HG02763 (cell line): ENCODE measurements around the gene TXNDC12.
"Not testable (repeated sequence)": the region's sequence is repeated elsewhere in the genome, so short reads cannot be mapped to it uniquely, and the experiment has no call there.

ENCODE experiments used
- ATAC-seq: cut with Tn5 transposase; IDR thresholded peaks from one replicate; pipeline ENCODE4 v1.9.1; 2021; ENCODE audit warnings: mild to moderate bottlenecking, moderate library complexity; ENCODE audit not compliant: unreplicated experiment

Gene TXNDC12

GRCh38 chr1:52053862-52054261 is 1.1 kb downstream of the TXNDC12 start:
- ATAC-seq = no peak

GRCh38 chr1:52049337-52049736 is 5.7 kb downstream of the TXNDC12 start:
- ATAC-seq = not testable (repeated sequence)

GRCh38 chr1:52045666-52046195 is 9.3 kb downstream of the TXNDC12 start:
- not testable (repeated sequence) for ATAC-seq

GRCh38 chr1:52045236-52045635 is 9.8 kb downstream of the TXNDC12 start:
- ATAC-seq = no peak

- ATAC-seq = no peak
Observed at GRCh38 chr1:52041551-52042185, 13.3 kb downstream of the TXNDC12 start.

GRCh38 chr1:52037909-52038308 is 17.1 kb downstream of the TXNDC12 start:
- ATAC-seq = no peak

- no peak for ATAC-seq
Observed at GRCh38 chr1:52037402-52037814, 17.6 kb downstream of the TXNDC12 start.

- ATAC-seq = no peak
Observed at GRCh38 chr1:52034050-52034384, 21.0 kb downstream of the TXNDC12 start.

GRCh38 chr1:52033190-52034049 is 21.6 kb downstream of the TXNDC12 start, which contains the start of gene KTI12:
TSS of gene KTI12 (minus strand) at chr1:52033810. CDS start at chr1:52033761, 49 bp downstream.
- peak; percentile 82 for ATAC-seq

- peak; percentile 39 for ATAC-seq
Observed at GRCh38 chr1:52032785-52033131, 22.2 kb downstream of the TXNDC12 start.

GRCh38 chr1:52032124-52032784 is 22.7 kb downstream of the TXNDC12 start:
- ATAC-seq = no peak

- ATAC-seq = not testable (repeated sequence)
Observed at GRCh38 chr1:52028839-52029238, 26.2 kb downstream of the TXNDC12 start.

GRCh38 chr1:52028328-52028727 is 26.7 kb downstream of the TXNDC12 start:
- ATAC-seq = no peak

- no peak for ATAC-seq
Observed at GRCh38 chr1:52026278-52026677, 28.7 kb downstream of the TXNDC12 start.

- no peak for ATAC-seq
Observed at GRCh38 chr1:52022133-52022532, 32.9 kb downstream of the TXNDC12 start.

- no peak for ATAC-seq
Observed at GRCh38 chr1:52008071-52008809, 46.8 kb downstream of the TXNDC12 start.

- no peak for ATAC-seq
Observed at GRCh38 chr1:52007215-52008002, 47.6 kb downstream of the TXNDC12 start.

GRCh38 chr1:52006081-52006553 is 48.9 kb downstream of the TXNDC12 start:
- not testable (repeated sequence) for ATAC-seq

GRCh38 chr1:52005548-52005947 is 49.4 kb downstream of the TXNDC12 start:
- not testable (repeated sequence) for ATAC-seq

- no peak for ATAC-seq
Observed at GRCh38 chr1:52003877-52004276, 51.1 kb downstream of the TXNDC12 start.
